H1 (cell line): ENCODE results near the gene ZFR. TPM values are rescaled to one million over a fixed set of nuclear protein-coding genes. Genes with fewer than 3 reads are reported as not detected.

Source experiments
- CTCF ChIA-PET: fragments of 300-600 bp; sonication (Branson Sonifier 250); formaldehyde crosslinking; loops from one replicate; lab custom pipeline; 2021; ENCODE audit not compliant: partially characterized antibody; lab: Charles Lee
- POLR2A ChIA-PET: fragments of 300-600 bp; sonication (Branson Sonifier 250); formaldehyde crosslinking; loops from one replicate; lab custom pipeline; 2021; ENCODE audit warnings: inconsistent platforms; ENCODE audit not compliant: partially characterized antibody; lab: Charles Lee
- DNase-seq, 2 experiments: peaks; one replicate each; pipeline versions ENCODE4 v3.0.0 to v3.0.0-alpha.2; 2010 to 2022; ENCODE audit warnings: low spot score in 2 of 2, low read depth in 1 of 2, mixed read lengths in 1 of 2
- FAIRE-seq: peaks from 2 replicates; lab custom pipeline; 2011; peaks lifted over from hg19 to GRCh38; lab: Jason Lieb, UNC
- H2AFZ ChIP-seq: 2 replicates; pipeline ENCODE4 v1.8.1; 2012; ENCODE audit warnings: low read length, inconsistent platforms
- H2AK5ac ChIP-seq: 2 replicates; pipeline ENCODE4 v1.6.1; 2013; ENCODE audit warnings: low read depth, low read length
- H2BK120ac ChIP-seq: replicated peaks from 2 replicates; pipeline ENCODE3; 2013; ENCODE audit warnings: low read depth, low read length, inconsistent platforms
- H2BK12ac ChIP-seq: 2 replicates; pipeline ENCODE4 v1.6.1; 2013; ENCODE audit warnings: low read depth, low read length
- H2BK15ac ChIP-seq: 2 replicates; pipeline ENCODE4 v1.6.1; 2013; ENCODE audit warnings: low read length
- H2BK20ac ChIP-seq: 2 replicates; pipeline ENCODE4 v1.6.1; 2013; ENCODE audit warnings: low read length
- H2BK5ac ChIP-seq: 2 replicates; pipeline ENCODE4 v1.6.1; 2013; ENCODE audit warnings: low read depth, low read length
- H3K14ac ChIP-seq: 2 replicates; pipeline ENCODE4 v1.6.1; 2013; ENCODE audit warnings: inconsistent platforms; ENCODE audit not compliant: insufficient read length
- H3K18ac ChIP-seq: 2 replicates; pipeline ENCODE4 v1.6.1; 2013; ENCODE audit warnings: low read length; ENCODE audit errors: extremely low read depth
- H3K23ac ChIP-seq: 2 replicates; pipeline ENCODE4 v1.6.1; 2013; ENCODE audit warnings: inconsistent platforms; ENCODE audit not compliant: insufficient read length
- H3K23me2 ChIP-seq: 2 replicates; pipeline ENCODE4 v1.6.1; 2013; ENCODE audit warnings: low read depth, low read length
- H3K27ac ChIP-seq: 2 replicates; pipeline ENCODE4 v1.6.1; 2011; ENCODE audit warnings: low read depth, low read length, inconsistent platforms
- H3K27me3 ChIP-seq, 4 experiments: replicated peaks in 1 of 4; 1 replicate in 1 of 4; 2 replicates in 3 of 4; pipeline versions ENCODE4 v1.6.1 to v1.8.1; 2011 to 2013; ENCODE audit warnings: low read length in 3 of 4, mild to moderate bottlenecking in 3 of 4, inconsistent platforms in 2 of 4, mixed read lengths in 2 of 4, moderate library complexity in 1 of 4; ENCODE audit not compliant: control insufficient read depth in 3 of 4, insufficient read depth in 3 of 4; ENCODE audit errors: extremely low read depth in 1 of 4
- H3K36me3 ChIP-seq, 4 experiments: 2 replicates each; pipeline versions ENCODE4 v1.6.1 to v1.8.1; 2011 to 2013; ENCODE audit warnings: mild to moderate bottlenecking in 4 of 4, low read length in 3 of 4, moderate library complexity in 2 of 4, control low read depth in 1 of 4, inconsistent platforms in 1 of 4; ENCODE audit not compliant: insufficient read depth in 4 of 4, control insufficient read depth in 2 of 4
- H3K4ac ChIP-seq: replicated peaks from 2 replicates; pipeline ENCODE3; 2013; ENCODE audit warnings: low read length, low read depth, mixed read lengths, inconsistent platforms; ENCODE audit not compliant: insufficient read length
- H3K4me1 ChIP-seq, 4 experiments: replicated peaks in 1 of 4; 1 replicate in 1 of 4; 2 replicates in 3 of 4; pipeline versions ENCODE4 v1.6.1 to v1.8.1; 2011 to 2013; ENCODE audit warnings: low read length in 3 of 4, inconsistent platforms in 2 of 4, mixed read lengths in 1 of 4; ENCODE audit not compliant: insufficient read depth in 4 of 4, control insufficient read depth in 3 of 4
- H3K4me2 ChIP-seq, 2 experiments: 2 replicates each; pipeline versions ENCODE4 v1.6.1 to v1.8.1; 2011 to 2013; ENCODE audit warnings: low read depth in 2 of 2, low read length in 2 of 2, control low read depth in 1 of 2, inconsistent platforms in 1 of 2, mild to moderate bottlenecking in 1 of 2; ENCODE audit not compliant: insufficient read depth in 1 of 2
- H3K4me3 ChIP-seq, 4 experiments: fragments of 200-600, 300-600 bp in 1 of 4; sonication (generic), shearing (Covaris generic), sonication (Bioruptor Twin) in 1 of 4; 2 replicates each; pipeline versions ENCODE4 v1.5.1 to v1.8.1; 2011 to 2016; ENCODE audit warnings: low read length in 4 of 4, low read depth in 3 of 4, control low read depth in 2 of 4, inconsistent platforms in 2 of 4, mild to moderate bottlenecking in 2 of 4, mixed read lengths in 1 of 4, moderate library complexity in 1 of 4; ENCODE audit not compliant: insufficient read depth in 2 of 4; ENCODE audit errors: extremely low read depth in 1 of 4
- H3K56ac ChIP-seq: replicated peaks from 2 replicates; pipeline ENCODE3; 2013; ENCODE audit warnings: low read depth, mild to moderate bottlenecking, mixed read lengths, low read length, inconsistent platforms; ENCODE audit not compliant: insufficient read length
- H3K79me1 ChIP-seq: 2 replicates; pipeline ENCODE4 v1.6.1; 2013; ENCODE audit warnings: low read depth, low read length, control low read depth
- H3K79me2 ChIP-seq, 2 experiments: 2 replicates each; pipeline versions ENCODE4 v1.6.1 to v1.8.1; 2012 to 2013; ENCODE audit warnings: low read length in 2 of 2, mild to moderate bottlenecking in 2 of 2, inconsistent platforms in 1 of 2; ENCODE audit not compliant: insufficient read depth in 2 of 2, control insufficient read depth in 1 of 2
- H3K9ac ChIP-seq, 4 experiments: replicated peaks in 1 of 4; 1 replicate in 1 of 4; 2 replicates in 3 of 4; pipeline versions ENCODE4 v1.6.1 to v1.8.1; 2011 to 2013; ENCODE audit warnings: low read depth in 3 of 4, low read length in 3 of 4, control low read depth in 2 of 4, mild to moderate bottlenecking in 2 of 4, moderate library complexity in 2 of 4, inconsistent platforms in 1 of 4; ENCODE audit errors: extremely low read depth in 1 of 4
- H3K9me3 ChIP-seq, 2 experiments: 2 replicates each; pipeline versions ENCODE4 v1.6.1 to v1.8.1; 2012 to 2013; ENCODE audit warnings: mild to moderate bottlenecking in 2 of 2, moderate library complexity in 2 of 2, control low read depth in 1 of 2, inconsistent platforms in 1 of 2, low read depth in 1 of 2, low read length in 1 of 2, mixed read lengths in 1 of 2; ENCODE audit not compliant: insufficient read depth in 2 of 2
- H4K20me1 ChIP-seq, 2 experiments: replicated peaks in 1 of 2; 2 replicates each; pipeline versions ENCODE3 to v1.8.1; 2011 to 2013; ENCODE audit warnings: inconsistent platforms in 2 of 2, low read length in 2 of 2, mild to moderate bottlenecking in 1 of 2; ENCODE audit not compliant: insufficient read depth in 2 of 2, control insufficient read depth in 1 of 2
- H4K5ac ChIP-seq: 2 replicates; pipeline ENCODE4 v1.6.1; 2013; ENCODE audit warnings: low read length, low read depth, mixed read lengths, inconsistent platforms; ENCODE audit not compliant: insufficient read length
- H4K8ac ChIP-seq: 2 replicates; pipeline ENCODE4 v1.8.0; 2013; ENCODE audit warnings: mild to moderate bottlenecking, moderate library complexity, low read length, inconsistent platforms; ENCODE audit not compliant: insufficient read depth; ENCODE audit errors: extremely low read depth
- H4K91ac ChIP-seq: replicated peaks from 2 replicates; pipeline ENCODE3; 2013; ENCODE audit warnings: low read length, mixed read lengths, inconsistent platforms; ENCODE audit not compliant: insufficient read length
- CBX5 ChIP-seq: fragments of 300-800, 300-1000 bp; sonication (generic); IDR thresholded peaks from 2 replicates; pipeline ENCODE4 v1.7.1; 2016; ENCODE audit warnings: antibody characterized with exemption, low read length, low read depth
- polyA plus RNA-seq, 7 experiments: library from polyadenylated mRNA; depleted of rRNA in 3 of 7; stranded (reverse) in 5 of 7; unstranded in 2 of 7; fragments of >200 nt in 5 of 7; fragments of 200-250 nt in 2 of 7; gene quantifications; 1 replicate in 5 of 7; 2 replicates in 1 of 7; 4 replicates in 1 of 7; pipeline versions ENCODE4 v1.2.1 to v1.2.3, GENCODE V29; 2011 to 2013; ENCODE audit warnings: missing spikeins in 2 of 7, mixed read lengths in 2 of 7
- total RNA-seq: library from RNA; stranded (reverse); fragmentation: NEBNext Ultra II Directional; extraction: Animal tissue kit (Norgen Biotek cat#: 25700); gene quantifications from 2 replicates; pipeline ENCODE4 v1.2.1, GENCODE V29; 2021

ZFR gene
- total and polyA plus RNA-seq, 2 of the 8 experiments (the other 6 are each of a cell fraction or from before 2014, with no cell fraction given) = 68.8 to 92.7 TPM

GRCh38 chr5:32421075-32421474 lies 23.5 kb downstream of the ZFR start:
- POLR2A ChIA-PET = interaction anchor here (0.6 kb wide), 1 partner anchor 321 kb away, joined by 3 read pairs; no protein-coding TSS in a partner anchor
- no peak overlapping the region for H3K4ac ChIP-seq
- no peak overlapping the region for H3K56ac ChIP-seq
- H3K18ac ChIP-seq = no peak overlapping the region
- no peak overlapping the region for H3K14ac ChIP-seq
- no peak for TF ChIP-seq CBX5
- H3K23me2 ChIP-seq = no peaks in the 10 kb centered on the region
- no peak overlapping the region for H2BK15ac ChIP-seq
- no peak overlapping the region for H3K4me3 ChIP-seq
- H4K5ac ChIP-seq = no peak overlapping the region
- H3K27ac ChIP-seq = no peak overlapping the region
- no peak overlapping the region for H3K23ac ChIP-seq
- CTCF ChIA-PET = interaction anchor here (0.6 to 1.3 kb wide), 2 partner anchors 79 to 193 kb away, joined by 3 read pairs; no protein-coding TSS in a partner anchor
- H2BK20ac ChIP-seq = no peak overlapping the region
- no peaks in the 10 kb centered on the region for H3K9me3 ChIP-seq
- H2BK120ac ChIP-seq = no peak overlapping the region
- peaks cover 7 to 9% of the 10 kb centered on the region in 2 experiments for H4K20me1 ChIP-seq
- no peak overlapping the region for H2AFZ ChIP-seq
- no peaks in the 10 kb centered on the region for H3K79me1 ChIP-seq
- DNase-seq (no peak), FAIRE-seq (no peak)
- H3K27me3 ChIP-seq = no peaks in the 10 kb centered on the region
- H2BK12ac ChIP-seq = no peak overlapping the region
- H3K9ac ChIP-seq = no peak overlapping the region
- no peak overlapping the region for H4K8ac ChIP-seq
- H3K4me1 ChIP-seq = no peaks in the 10 kb centered on the region
- no peak overlapping the region for H4K91ac ChIP-seq
- peaks cover 0 to 23% (median 9%) of the 10 kb centered on the region in 4 experiments; a peak in 5 of 8 replicates for H3K36me3 ChIP-seq
- no peak overlapping the region for H3K4me2 ChIP-seq
- H2AK5ac ChIP-seq = no peak overlapping the region
- H2BK5ac ChIP-seq = no peak overlapping the region
- peaks cover 0 to 65% of the 10 kb centered on the region in 2 experiments; a peak in 3 of 4 replicates for H3K79me2 ChIP-seq
